Cardiac septum (tissue), 1 donor: ENCODE results near the gene S100A5. TPM values are rescaled to one million over a fixed set of nuclear protein-coding genes. Genes with fewer than 3 reads are reported as not detected.

Experiments
- DNase-seq: peaks from one replicate; pipeline ENCODE4 v3.0.0-alpha.2; 2020; ENCODE audit warnings: low spot score
- intact Hi-C: fragments of 100-400 bp; cut with DNase I; formaldehyde crosslinking; loops from one replicate; pipeline ENCODE4 v1.14.0; 2022
- total RNA-seq: library from RNA; stranded (reverse); fragmentation: NEBNext Ultra II Directional; extraction: Animal tissue kit (Norgen Biotek cat#: 25700); gene quantifications from one replicate; pipeline ENCODE4 v1.2.1, GENCODE V29; 2021
- donor health status: DM: no; HTN: no; CAD: no.

The S100A5 gene
- total RNA-seq, 1 donor from 2014 or later, result not detected

DNA sequence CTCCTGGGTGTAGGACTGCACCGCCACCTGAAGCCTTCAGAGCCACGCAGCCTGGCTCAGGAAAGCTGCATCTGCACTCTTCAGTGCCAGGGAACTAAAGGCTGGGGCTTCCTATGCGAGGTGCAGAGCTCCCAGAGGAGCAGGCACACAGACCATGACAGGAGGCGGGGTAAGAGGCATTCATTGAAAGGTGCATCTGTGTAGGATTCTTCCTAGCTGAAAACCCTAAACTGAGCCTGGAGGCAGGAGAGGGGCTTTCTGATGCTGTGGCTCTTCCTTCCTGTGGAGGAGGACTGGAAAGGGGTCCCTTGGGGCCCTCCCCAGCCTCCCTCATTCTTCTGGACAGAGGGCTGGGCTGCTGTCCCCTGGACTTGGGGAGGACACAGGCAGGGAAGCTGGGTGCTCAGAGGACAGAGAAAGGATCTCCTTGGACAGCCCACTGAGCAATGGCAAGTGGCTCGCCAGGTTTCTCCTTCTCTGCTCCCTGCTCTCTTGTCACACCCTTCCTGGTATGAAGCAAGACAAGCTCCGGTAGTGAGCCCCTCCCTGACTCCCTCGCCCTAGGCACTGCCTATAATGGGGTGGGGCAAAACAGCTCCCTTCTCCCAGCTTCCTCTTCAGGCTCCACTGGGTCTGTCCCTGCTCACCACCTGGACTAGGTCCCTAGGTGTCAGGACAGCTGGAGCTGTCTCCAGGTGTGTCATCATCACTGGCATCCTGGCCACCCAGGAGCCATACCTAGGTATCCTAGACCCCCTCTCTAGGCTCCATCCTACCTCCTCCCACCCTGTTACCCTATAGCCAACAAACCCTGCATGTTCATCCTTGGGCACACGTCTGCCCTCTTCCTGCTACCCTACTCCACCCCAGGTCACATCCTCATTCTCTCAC lies 25.0 kb downstream of the S100A5 start:
- intact Hi-C loops, result no loop called here

GRCh38 chr1:153513666-153514065 lies 27.1 kb downstream of the S100A5 start:
- DNase-seq, result no peak
- intact Hi-C loops, result loop anchor here (5.0 kb wide), 1 partner anchor 104 kb away; the partner anchor contains the start of gene S100A14

More for the DNA sequence above, 25.0 kb downstream of the S100A5 start:
- peak; percentile 84 for DNase-seq

DNA sequence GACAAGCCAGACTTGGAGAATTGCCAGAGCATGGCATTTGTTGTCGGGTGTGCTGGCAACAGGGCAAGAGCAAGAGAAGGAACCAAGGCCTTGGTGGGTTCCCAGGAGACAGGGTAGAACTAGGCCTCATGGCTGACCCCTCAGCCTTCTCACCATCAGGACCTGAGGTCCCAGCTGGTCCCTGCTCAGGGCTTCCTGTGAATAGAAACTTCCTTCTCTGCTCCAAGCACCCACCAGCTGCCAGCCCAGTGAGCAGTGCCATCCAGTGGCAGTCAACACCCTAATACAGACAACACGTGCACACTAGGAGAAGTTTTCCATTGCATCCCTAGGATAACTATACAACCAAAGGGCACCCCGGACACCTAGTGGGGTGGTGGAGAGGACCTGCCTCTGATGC lies 27.7 kb downstream of the S100A5 start:
- no peak for DNase-seq
- intact Hi-C loops, result loop anchor here (5.0 kb wide), 1 partner anchor 104 kb away; the partner anchor contains the start of gene S100A14

DNA sequence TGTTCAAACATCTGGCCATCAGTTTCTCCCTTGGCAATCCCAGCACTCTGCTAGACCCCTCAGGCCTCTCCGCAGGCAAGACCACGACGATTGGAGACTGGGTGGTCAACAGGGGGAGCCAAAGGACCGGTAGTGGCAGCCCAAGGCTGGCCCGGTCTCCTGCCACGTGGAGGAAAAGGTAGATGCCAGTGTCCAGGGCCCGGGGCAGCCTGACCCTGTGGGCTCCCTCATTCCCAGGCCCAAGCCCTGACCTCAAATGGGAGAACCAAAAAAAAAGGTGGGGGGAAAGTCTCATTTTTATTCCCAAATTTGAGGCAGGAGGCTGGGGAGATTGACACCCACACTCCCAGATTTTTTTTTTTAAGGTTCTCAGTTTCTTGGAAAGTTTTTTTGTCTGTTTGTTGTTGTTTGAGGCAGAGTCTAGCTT lies 29.7 kb downstream of the S100A5 start:
- DNase-seq, result peak; percentile 91
- intact Hi-C loops, result loop anchor here (1.0 to 5.0 kb wide), 3 partner anchors 22 to 106 kb away; partner anchors contain the start of gene S100A14

DNA sequence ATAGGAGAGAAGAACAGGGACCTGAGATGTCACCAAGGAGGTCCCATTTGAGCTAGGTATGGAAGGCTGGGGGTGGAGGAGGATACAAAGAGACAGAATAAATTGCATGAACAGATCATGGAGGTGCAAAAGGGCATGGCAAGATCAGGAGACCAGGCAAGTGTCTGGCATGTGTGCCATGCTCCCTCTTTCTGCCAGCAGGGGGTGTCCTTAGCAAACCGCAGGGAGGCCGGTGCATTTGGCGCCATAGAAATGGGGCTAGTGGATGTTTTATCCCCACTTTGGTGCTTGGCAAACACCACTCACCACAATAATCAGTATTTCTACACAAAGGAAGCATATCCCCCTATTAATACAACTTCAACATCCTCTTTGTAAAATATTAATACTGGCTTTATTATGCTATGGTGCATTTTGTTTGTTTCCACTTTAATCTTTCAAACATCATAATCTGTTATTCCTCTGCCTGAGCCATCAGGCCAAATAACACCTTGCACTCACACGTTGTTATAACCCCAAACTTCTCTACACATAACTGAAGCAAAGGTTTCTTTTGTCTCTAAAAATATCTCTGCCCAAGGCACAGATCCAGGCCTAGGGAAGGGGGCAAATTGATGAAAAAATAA lies 30.9 kb downstream of the S100A5 start:
- intact Hi-C loops, result loop anchor here (5.0 kb wide), 3 partner anchors 107 to 162 kb away; partner anchors contain the start of genes CHTOP, ILF2 and S100A14
- peak; percentile 80 for DNase-seq

GRCh38 chr1:153509036-153509435 lies 31.7 kb downstream of the S100A5 start:
- DNase-seq, result no peak
- intact Hi-C loops, result loop anchor here (5.0 kb wide), 2 partner anchors 123 to 163 kb away; partner anchors contain the start of genes CHTOP and ILF2

DNA sequence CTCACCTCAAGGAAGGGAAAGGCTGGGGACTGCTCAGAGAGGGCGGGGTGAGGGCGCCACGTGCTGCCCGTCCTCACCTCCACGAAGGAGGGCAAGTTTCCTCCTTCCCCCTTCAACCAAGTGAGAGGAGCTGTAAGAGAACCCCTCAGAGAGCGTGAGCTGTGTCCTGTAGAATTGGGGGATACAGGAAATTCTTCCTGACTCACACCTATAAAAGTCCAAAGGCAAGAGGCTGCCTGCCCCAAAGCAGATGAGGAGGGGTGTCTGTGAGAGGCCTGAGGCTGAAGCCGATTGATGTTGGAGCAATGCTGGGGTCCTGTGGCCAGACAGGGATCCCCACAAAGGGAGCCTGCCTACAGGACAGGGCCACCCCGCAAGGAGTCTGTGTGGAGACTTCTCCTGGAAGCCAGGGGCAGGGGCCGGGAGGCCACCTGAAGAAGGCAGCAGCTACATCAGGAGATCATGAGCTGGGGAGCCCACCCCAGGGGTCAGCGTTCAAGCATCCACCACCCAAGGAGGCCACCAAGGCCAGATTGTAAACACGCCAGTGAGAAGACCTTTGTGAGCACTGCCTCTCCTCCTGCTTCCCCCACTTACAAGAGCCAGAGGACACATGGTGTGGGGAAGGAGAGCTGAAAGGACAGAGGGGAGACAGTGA lies 32.7 kb downstream of the S100A5 start:
- DNase-seq, result no peak
- intact Hi-C loops, result loop anchor here (1.0 to 5.0 kb wide), 3 partner anchors 58 to 164 kb away; partner anchors contain the start of genes CHTOP and ILF2

- peak; percentile 89 for DNase-seq
- intact Hi-C loops, result loop anchor here (1.0 to 5.0 kb wide), 3 partner anchors 59 to 165 kb away; partner anchors contain the start of genes CHTOP and ILF2
Observed at GRCh38 chr1:153506831-153507413, 33.8 kb downstream of the S100A5 start.

DNA sequence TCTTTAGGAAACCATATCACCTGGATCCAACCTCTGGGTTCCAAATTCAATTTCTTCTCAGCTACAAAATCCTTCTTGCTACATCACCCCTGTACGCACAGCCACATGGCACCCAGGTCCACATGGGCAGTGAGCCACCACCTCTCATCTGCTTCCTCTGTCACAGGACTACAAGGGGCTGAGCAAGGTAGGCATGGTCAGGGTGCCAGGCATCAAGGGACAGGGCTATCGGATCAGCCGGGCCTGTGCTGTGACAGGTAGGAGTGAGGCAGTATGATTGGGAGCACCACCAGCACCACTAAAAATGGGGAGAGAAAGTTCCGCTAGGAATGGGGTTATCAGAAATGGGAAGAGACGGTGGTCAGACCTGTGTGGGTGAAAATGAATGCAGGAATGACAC lies 34.3 kb downstream of the S100A5 start:
- intact Hi-C loops, result loop anchor here (5.0 kb wide), 2 partner anchors 126 to 166 kb away; partner anchors contain the start of genes CHTOP and ILF2

DNA sequence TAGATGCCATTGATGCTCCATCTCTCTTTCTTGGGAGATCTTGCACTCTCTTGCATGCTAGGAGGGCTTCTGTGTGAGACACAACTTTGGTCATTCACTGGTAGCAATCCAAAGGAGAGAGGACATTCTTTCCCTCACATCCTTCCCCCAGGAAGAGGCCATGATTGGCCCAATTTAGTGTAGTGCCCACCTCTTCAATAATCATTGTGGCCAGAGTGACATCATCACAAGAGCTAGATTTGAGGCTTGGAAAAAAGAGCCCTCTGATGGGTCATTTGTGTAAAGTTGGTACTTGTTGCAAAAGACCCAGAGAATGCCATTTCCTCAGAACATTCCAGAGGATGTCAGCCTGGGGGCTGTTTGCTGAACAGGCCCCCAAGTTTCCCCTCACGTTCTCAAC lies 35.2 kb downstream of the S100A5 start:
- DNase-seq, result no peak
- intact Hi-C loops, result loop anchor here (5.0 kb wide), 2 partner anchors 127 to 167 kb away; partner anchors contain the start of genes CHTOP and ILF2

More for the DNA sequence above, 34.3 kb downstream of the S100A5 start:
- no peak for DNase-seq

- intact Hi-C loops, result no loop called here
- no peak for DNase-seq
Observed at GRCh38 chr1:153503766-153504165, 37.0 kb downstream of the S100A5 start.

DNA sequence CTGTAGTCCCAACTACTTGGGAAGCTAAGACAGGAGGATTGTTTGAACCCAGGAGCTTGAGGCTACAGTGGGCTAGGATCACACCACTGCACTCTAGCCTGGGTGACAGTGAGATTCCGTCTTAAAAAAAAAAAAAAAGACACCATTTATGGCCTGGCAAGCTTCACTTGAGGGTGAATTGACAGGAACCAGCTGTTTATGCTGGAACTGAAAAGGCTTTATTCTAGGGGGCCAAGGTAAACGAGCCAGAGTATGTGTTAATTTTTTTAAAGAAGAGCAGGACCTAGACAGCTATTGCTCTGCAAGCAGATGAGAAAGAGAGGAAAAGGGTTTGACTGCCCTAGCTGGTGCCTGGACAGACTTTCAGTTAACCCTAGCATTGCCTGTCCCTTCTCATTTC lies 42.0 kb downstream of the S100A5 start:
- intact Hi-C loops, result loop anchor here (5.0 kb wide), 1 partner anchor 101 kb away; no protein-coding TSS in a partner anchor
- DNase-seq, result no peak

GRCh38 chr1:153495536-153495935 lies 45.2 kb downstream of the S100A5 start:
- intact Hi-C loops, result loop anchor here (1.0 to 5.0 kb wide), 2 partner anchors 98 to 140 kb away; no protein-coding TSS in a partner anchor
- no peak for DNase-seq

GRCh38 chr1:153494976-153495535 lies 45.7 kb downstream of the S100A5 start:
- intact Hi-C loops, result loop anchor here (1.0 to 5.0 kb wide), 2 partner anchors 98 to 140 kb away; no protein-coding TSS in a partner anchor
- DNase-seq, result peak; percentile 86

- intact Hi-C loops, result no loop called here
- DNase-seq, result no peak
Observed at GRCh38 chr1:153493343-153493960, 47.3 kb downstream of the S100A5 start.

DNA sequence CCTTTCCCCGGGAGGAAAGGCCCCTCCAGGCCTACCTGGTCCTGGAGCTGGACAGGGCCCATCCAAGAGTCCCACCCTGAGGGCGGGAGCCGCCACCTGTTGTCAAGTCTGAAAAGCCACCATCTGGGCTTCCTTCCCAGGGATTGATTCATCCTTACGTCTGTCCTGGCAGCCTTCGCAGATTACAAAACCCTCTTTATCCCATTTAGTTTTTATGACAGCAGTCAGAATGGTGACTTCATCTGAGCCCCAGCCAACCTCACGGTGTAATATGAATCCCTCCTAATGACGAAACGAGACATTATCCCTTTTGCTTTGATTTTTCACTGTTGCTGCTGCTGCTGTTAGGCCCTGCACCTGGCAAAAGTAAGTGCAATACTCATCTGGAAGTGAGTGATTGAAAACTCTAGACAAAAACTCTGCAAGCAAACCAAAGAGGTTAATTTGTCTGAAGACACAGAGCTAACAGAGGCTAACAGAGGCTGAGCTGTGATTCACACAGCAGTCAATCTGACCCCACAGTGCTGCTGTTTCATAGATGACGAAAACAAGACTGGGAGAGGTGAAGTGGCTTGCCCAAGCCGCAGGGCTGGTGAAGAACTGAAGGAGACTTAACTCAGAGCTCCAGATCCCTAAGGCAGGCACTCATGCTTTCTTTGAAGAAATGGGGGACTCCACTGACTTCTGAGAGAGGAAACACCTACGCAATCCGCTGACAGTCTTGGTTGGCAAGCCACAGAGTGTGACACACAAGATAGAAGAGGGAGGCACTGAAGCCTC lies 50.3 kb downstream of the S100A5 start:
- DNase-seq, result no peak
- intact Hi-C loops, result no loop called here

- intact Hi-C loops, result no loop called here
- no peak for DNase-seq
Observed at GRCh38 chr1:153488731-153489130, 52.0 kb downstream of the S100A5 start.
